ENCODE data around the gene SLC38A4. TPM values are rescaled to one million over a fixed set of nuclear protein-coding genes. Genes with fewer than 3 reads are reported as not detected.

Gene SLC38A4
- total RNA-seq, 1 experiment from 2014 or later, result 0.96 TPM

- H2AK5ac ChIP-seq (ENCODE audit: insufficient read length, low read length), result no peak overlapping the region
- H4K8ac ChIP-seq (replicated peaks; ENCODE audit: insufficient read length, low read depth, low read length), result no peak overlapping the region
- H2BK12ac ChIP-seq (ENCODE audit: insufficient read length, low read depth, low read length), result no peak overlapping the region
- Mint-ChIP-seq H3K9me3 (peaks cover 5 to 16% of the 10 kb centered on the region in 2 experiments; a peak in 4 of 5 replicates), H3K4me3 (no peak overlapping the region), H3K36me3 (ENCODE audit: insufficient read depth in 1 of 3, low read depth in 3 of 3) (peaks cover 0 to 4% (median 0%) of the 10 kb centered on the region in 3 experiments; a peak in 4 of 7 replicates), H3K27me3 (ENCODE audit: low read depth) (no peaks in the 10 kb centered on the region), H3K4me1 (peaks cover 4 to 8% of the 10 kb centered on the region in 2 experiments; a peak in 3 of 4 replicates), H3K27ac (no peak overlapping the region)
- H3K79me1 ChIP-seq (ENCODE audit: insufficient read depth, low read depth, low read length, poor library complexity, severe bottlenecking), result no peaks in the 10 kb centered on the region
- H3K4me1 ChIP-seq (ENCODE audit: insufficient read depth, low read length), result peaks cover 2% of the 10 kb centered on the region; the same call in 1 of the 2 replicates
- TF ChIP-seq CTCF (conservative IDR thresholded peaks at IDR 0.05), result no peak
- H3K27me3 ChIP-seq (ENCODE audit: insufficient read depth, low read length), result no peaks in the 10 kb centered on the region
- no peak overlapping the region for H2BK5ac ChIP-seq (ENCODE audit: insufficient read length, low read length)
- no peak overlapping the region for H2BK15ac ChIP-seq (ENCODE audit: low read depth, low read length)
- H4K5ac ChIP-seq (ENCODE audit: insufficient read length, low read depth, low read length), result no peak overlapping the region
- no peak overlapping the region for H3K4me2 ChIP-seq (ENCODE audit: insufficient read depth, insufficient read length, low read length)
- H3K27ac ChIP-seq (ENCODE audit: insufficient read length, low read depth, low read length), result no peak overlapping the region
- H3K4ac ChIP-seq (ENCODE audit: low read depth, low read length), result no peak overlapping the region
- H3K23me2 ChIP-seq (ENCODE audit: insufficient read length, low read depth, low read length, poor library complexity, severe bottlenecking), result no peaks in the 10 kb centered on the region
- no peak overlapping the region for H4K91ac ChIP-seq (ENCODE audit: insufficient read length, low read depth, low read length)
- H2BK120ac ChIP-seq (ENCODE audit: low read depth, low read length, poor library complexity, severe bottlenecking), result no peak overlapping the region
- H3K79me2 ChIP-seq (ENCODE audit: insufficient read depth, low read length), result no peaks in the 10 kb centered on the region
- WGBS (ENCODE audit: extremely low coverage, insufficient read length, low lambda C conversion rate), result no CpG with 5 or more reads among the region's 1 CpG
- no peaks in the 10 kb centered on the region for H3K9me3 ChIP-seq (ENCODE audit: control insufficient read depth, low read depth, low read length)
- H2BK20ac ChIP-seq (ENCODE audit: low read depth, low read length, poor library complexity, severe bottlenecking), result no peak overlapping the region
- H2AFZ ChIP-seq (ENCODE audit: low read length), result no peak overlapping the region
- no peak overlapping the region for H3K14ac ChIP-seq (ENCODE audit: insufficient read depth, low read length)
- no peak overlapping the region for H3K23ac ChIP-seq (ENCODE audit: insufficient read length, low read depth, low read length)
- H3K18ac ChIP-seq (ENCODE audit: insufficient read length, low read depth, low read length), result no peak overlapping the region
- no peaks in the 10 kb centered on the region for H4K20me1 ChIP-seq (ENCODE audit: control insufficient read depth, insufficient read depth, insufficient read length)
- no peak for DNase-seq
- H3K56ac ChIP-seq (ENCODE audit: insufficient read length, low read depth, low read length), result no peak overlapping the region
- no peak overlapping the region for H3K9ac ChIP-seq (ENCODE audit: extremely low read depth, insufficient read length, low read length)
- no peak overlapping the region for H3T11ph ChIP-seq (ENCODE audit: low read length)
Measured at GRCh38 chr12:46794593-46795190, 31.1 kb downstream of the SLC38A4 start.
